H1 (cell line): Measurements from ENCODE around the gene SBNO1. TPM values are rescaled to one million over a fixed set of nuclear protein-coding genes. Genes with fewer than 3 reads are reported as not detected.

Experiments used
- CTCF ChIA-PET: fragments of 300-600 bp; sonication (Branson Sonifier 250); formaldehyde crosslinking; loops from one replicate; lab custom pipeline; 2021; ENCODE audit not compliant: partially characterized antibody; lab: Charles Lee
- POLR2A ChIA-PET: fragments of 300-600 bp; sonication (Branson Sonifier 250); formaldehyde crosslinking; loops from one replicate; lab custom pipeline; 2021; ENCODE audit warnings: inconsistent platforms; ENCODE audit not compliant: partially characterized antibody; lab: Charles Lee
- DNase-seq, 2 experiments: peaks; one replicate each; pipeline versions ENCODE4 v3.0.0 to v3.0.0-alpha.2; 2010 to 2022; ENCODE audit warnings: low spot score in 2 of 2, low read depth in 1 of 2, mixed read lengths in 1 of 2
- FAIRE-seq: peaks from 2 replicates; lab custom pipeline; 2011; peaks lifted over from hg19 to GRCh38; lab: Jason Lieb, UNC
- H2AFZ ChIP-seq: 2 replicates; pipeline ENCODE4 v1.8.1; 2012; ENCODE audit warnings: low read length, inconsistent platforms
- H2AK5ac ChIP-seq: 2 replicates; pipeline ENCODE4 v1.6.1; 2013; ENCODE audit warnings: low read depth, low read length
- H2BK120ac ChIP-seq: replicated peaks from 2 replicates; pipeline ENCODE3; 2013; ENCODE audit warnings: low read depth, low read length, inconsistent platforms
- H2BK12ac ChIP-seq: 2 replicates; pipeline ENCODE4 v1.6.1; 2013; ENCODE audit warnings: low read depth, low read length
- H2BK15ac ChIP-seq: 2 replicates; pipeline ENCODE4 v1.6.1; 2013; ENCODE audit warnings: low read length
- H2BK20ac ChIP-seq: 2 replicates; pipeline ENCODE4 v1.6.1; 2013; ENCODE audit warnings: low read length
- H2BK5ac ChIP-seq: 2 replicates; pipeline ENCODE4 v1.6.1; 2013; ENCODE audit warnings: low read depth, low read length
- H3K14ac ChIP-seq: 2 replicates; pipeline ENCODE4 v1.6.1; 2013; ENCODE audit warnings: inconsistent platforms; ENCODE audit not compliant: insufficient read length
- H3K18ac ChIP-seq: 2 replicates; pipeline ENCODE4 v1.6.1; 2013; ENCODE audit warnings: low read length; ENCODE audit errors: extremely low read depth
- H3K23ac ChIP-seq: 2 replicates; pipeline ENCODE4 v1.6.1; 2013; ENCODE audit warnings: inconsistent platforms; ENCODE audit not compliant: insufficient read length
- H3K23me2 ChIP-seq: 2 replicates; pipeline ENCODE4 v1.6.1; 2013; ENCODE audit warnings: low read depth, low read length
- H3K27ac ChIP-seq: 2 replicates; pipeline ENCODE4 v1.6.1; 2011; ENCODE audit warnings: low read depth, low read length, inconsistent platforms
- H3K27me3 ChIP-seq, 4 experiments: replicated peaks in 1 of 4; 1 replicate in 1 of 4; 2 replicates in 3 of 4; pipeline versions ENCODE4 v1.6.1 to v1.8.1; 2011 to 2013; ENCODE audit warnings: low read length in 3 of 4, mild to moderate bottlenecking in 3 of 4, inconsistent platforms in 2 of 4, mixed read lengths in 2 of 4, moderate library complexity in 1 of 4; ENCODE audit not compliant: control insufficient read depth in 3 of 4, insufficient read depth in 3 of 4; ENCODE audit errors: extremely low read depth in 1 of 4
- H3K36me3 ChIP-seq, 4 experiments: 2 replicates each; pipeline versions ENCODE4 v1.6.1 to v1.8.1; 2011 to 2013; ENCODE audit warnings: mild to moderate bottlenecking in 4 of 4, low read length in 3 of 4, moderate library complexity in 2 of 4, control low read depth in 1 of 4, inconsistent platforms in 1 of 4; ENCODE audit not compliant: insufficient read depth in 4 of 4, control insufficient read depth in 2 of 4
- H3K4ac ChIP-seq: replicated peaks from 2 replicates; pipeline ENCODE3; 2013; ENCODE audit warnings: low read length, low read depth, mixed read lengths, inconsistent platforms; ENCODE audit not compliant: insufficient read length
- H3K4me1 ChIP-seq, 4 experiments: replicated peaks in 1 of 4; 1 replicate in 1 of 4; 2 replicates in 3 of 4; pipeline versions ENCODE4 v1.6.1 to v1.8.1; 2011 to 2013; ENCODE audit warnings: low read length in 3 of 4, inconsistent platforms in 2 of 4, mixed read lengths in 1 of 4; ENCODE audit not compliant: insufficient read depth in 4 of 4, control insufficient read depth in 3 of 4
- H3K4me2 ChIP-seq, 2 experiments: 2 replicates each; pipeline versions ENCODE4 v1.6.1 to v1.8.1; 2011 to 2013; ENCODE audit warnings: low read depth in 2 of 2, low read length in 2 of 2, control low read depth in 1 of 2, inconsistent platforms in 1 of 2, mild to moderate bottlenecking in 1 of 2; ENCODE audit not compliant: insufficient read depth in 1 of 2
- H3K4me3 ChIP-seq, 4 experiments: fragments of 200-600, 300-600 bp in 1 of 4; sonication (generic), shearing (Covaris generic), sonication (Bioruptor Twin) in 1 of 4; 2 replicates each; pipeline versions ENCODE4 v1.5.1 to v1.8.1; 2011 to 2016; ENCODE audit warnings: low read length in 4 of 4, low read depth in 3 of 4, control low read depth in 2 of 4, inconsistent platforms in 2 of 4, mild to moderate bottlenecking in 2 of 4, mixed read lengths in 1 of 4, moderate library complexity in 1 of 4; ENCODE audit not compliant: insufficient read depth in 2 of 4; ENCODE audit errors: extremely low read depth in 1 of 4
- H3K56ac ChIP-seq: replicated peaks from 2 replicates; pipeline ENCODE3; 2013; ENCODE audit warnings: low read depth, mild to moderate bottlenecking, mixed read lengths, low read length, inconsistent platforms; ENCODE audit not compliant: insufficient read length
- H3K79me1 ChIP-seq: 2 replicates; pipeline ENCODE4 v1.6.1; 2013; ENCODE audit warnings: low read depth, low read length, control low read depth
- H3K79me2 ChIP-seq, 2 experiments: 2 replicates each; pipeline versions ENCODE4 v1.6.1 to v1.8.1; 2012 to 2013; ENCODE audit warnings: low read length in 2 of 2, mild to moderate bottlenecking in 2 of 2, inconsistent platforms in 1 of 2; ENCODE audit not compliant: insufficient read depth in 2 of 2, control insufficient read depth in 1 of 2
- H3K9ac ChIP-seq, 4 experiments: replicated peaks in 1 of 4; 1 replicate in 1 of 4; 2 replicates in 3 of 4; pipeline versions ENCODE4 v1.6.1 to v1.8.1; 2011 to 2013; ENCODE audit warnings: low read depth in 3 of 4, low read length in 3 of 4, control low read depth in 2 of 4, mild to moderate bottlenecking in 2 of 4, moderate library complexity in 2 of 4, inconsistent platforms in 1 of 4; ENCODE audit errors: extremely low read depth in 1 of 4
- H3K9me3 ChIP-seq, 2 experiments: 2 replicates each; pipeline versions ENCODE4 v1.6.1 to v1.8.1; 2012 to 2013; ENCODE audit warnings: mild to moderate bottlenecking in 2 of 2, moderate library complexity in 2 of 2, control low read depth in 1 of 2, inconsistent platforms in 1 of 2, low read depth in 1 of 2, low read length in 1 of 2, mixed read lengths in 1 of 2; ENCODE audit not compliant: insufficient read depth in 2 of 2
- H4K20me1 ChIP-seq, 2 experiments: replicated peaks in 1 of 2; 2 replicates each; pipeline versions ENCODE3 to v1.8.1; 2011 to 2013; ENCODE audit warnings: inconsistent platforms in 2 of 2, low read length in 2 of 2, mild to moderate bottlenecking in 1 of 2; ENCODE audit not compliant: insufficient read depth in 2 of 2, control insufficient read depth in 1 of 2
- H4K5ac ChIP-seq: 2 replicates; pipeline ENCODE4 v1.6.1; 2013; ENCODE audit warnings: low read length, low read depth, mixed read lengths, inconsistent platforms; ENCODE audit not compliant: insufficient read length
- H4K8ac ChIP-seq: 2 replicates; pipeline ENCODE4 v1.8.0; 2013; ENCODE audit warnings: mild to moderate bottlenecking, moderate library complexity, low read length, inconsistent platforms; ENCODE audit not compliant: insufficient read depth; ENCODE audit errors: extremely low read depth
- H4K91ac ChIP-seq: replicated peaks from 2 replicates; pipeline ENCODE3; 2013; ENCODE audit warnings: low read length, mixed read lengths, inconsistent platforms; ENCODE audit not compliant: insufficient read length
- ATF3 ChIP-seq: IDR thresholded peaks from 2 replicates; pipeline ENCODE4 v1.6.1; 2011; ENCODE audit warnings: low read depth, mild to moderate bottlenecking, low read length; ENCODE audit not compliant: insufficient read depth
- CHD2 ChIP-seq: IDR thresholded peaks from 2 replicates; pipeline ENCODE4 v1.6.1; 2012; ENCODE audit warnings: low read length, improper control_type of control experiment
- HDAC2 ChIP-seq, 2 experiments: fragments of 300-600 bp in 1 of 2; sonication (generic) in 1 of 2; IDR thresholded peaks; 2 replicates each; pipeline ENCODE4 v1.6.1; 2011 to 2012; ENCODE audit warnings: low read depth in 2 of 2, low read length in 2 of 2, mild to moderate bottlenecking in 2 of 2, moderate library complexity in 2 of 2, borderline replicate concordance in 1 of 2, inconsistent platforms in 1 of 2
- HDAC6 ChIP-seq: IDR thresholded peaks from one replicate; pipeline ENCODE4 v1.7.1; 2012; ENCODE audit warnings: low read depth, mild to moderate bottlenecking, inconsistent platforms, low read length, moderate library complexity
- RFX5 ChIP-seq: IDR thresholded peaks from 2 replicates; pipeline ENCODE4 v1.6.1; 2011; ENCODE audit warnings: low read depth, low read length, improper control_type of control experiment, borderline replicate concordance
- RNF2 ChIP-seq: fragments of 200-900, 300-1000 bp; sonication (generic); IDR thresholded peaks from 2 replicates; pipeline ENCODE4 v1.7.1; 2016; ENCODE audit warnings: borderline replicate concordance, low read depth, mild to moderate bottlenecking, antibody characterized with exemption, low read length; ENCODE audit not compliant: poor library complexity, severe bottlenecking; ENCODE audit errors: missing control alignments
- SIN3A ChIP-seq, 2 experiments: IDR thresholded peaks in 1 of 2; conservative IDR thresholded peaks in 1 of 2; 2 replicates each; pipeline ENCODE4 v1.6.1; 2011 to 2012; ENCODE audit warnings: low read length in 2 of 2, improper control_type of control experiment in 1 of 2, low read depth in 1 of 2, mild to moderate bottlenecking in 1 of 2
- SIX5 ChIP-seq: IDR thresholded peaks from 2 replicates; pipeline ENCODE4 v1.6.1; 2011; ENCODE audit warnings: mild to moderate bottlenecking, low read depth, low read length
- SUZ12 ChIP-seq: fragments of 200-600 bp; sonication (generic); IDR thresholded peaks from 2 replicates; pipeline ENCODE4 v1.6.1; 2012; ENCODE audit warnings: mild to moderate bottlenecking, inconsistent platforms, low read length, moderate library complexity, mixed read lengths
- WGBS, 2 experiments: shearing (Covaris generic) in 1 of 2; methylation state at CpG; one replicate each; pipeline versions ENCODE4 v1.1.6 to v1.1.7; 2013 to 2015; ENCODE audit warnings: low lambda C conversion rate in 2 of 2, mixed read lengths in 2 of 2, inconsistent platforms in 1 of 2, low coverage in 1 of 2, missing lambda C conversion rate in 1 of 2; ENCODE audit not compliant: insufficient replicate concordance in 2 of 2, insufficient coverage in 1 of 2, insufficient read length in 1 of 2; ENCODE audit errors: extremely low coverage in 1 of 2, missing lambda C conversion rate in 1 of 2; 5-methylcytosine and 5-hydroxymethylcytosine counted together
- polyA plus RNA-seq, 7 experiments: library from polyadenylated mRNA; depleted of rRNA in 3 of 7; stranded (reverse) in 5 of 7; unstranded in 2 of 7; fragments of >200 nt in 5 of 7; fragments of 200-250 nt in 2 of 7; gene quantifications; 1 replicate in 5 of 7; 2 replicates in 1 of 7; 4 replicates in 1 of 7; pipeline versions ENCODE4 v1.2.1 to v1.2.3, GENCODE V29; 2011 to 2013; ENCODE audit warnings: missing spikeins in 2 of 7, mixed read lengths in 2 of 7
- total RNA-seq: library from RNA; stranded (reverse); fragmentation: NEBNext Ultra II Directional; extraction: Animal tissue kit (Norgen Biotek cat#: 25700); gene quantifications from 2 replicates; pipeline ENCODE4 v1.2.1, GENCODE V29; 2021
- TF ChIP-seq, protein P1 (sequence below): IDR thresholded peaks from 2 replicates; pipeline ENCODE4 v1.6.1; 2011; ENCODE audit warnings: low read length, improper control_type of control experiment

Gene SBNO1
- total and polyA plus RNA-seq, 2 of the 8 experiments (the other 6 are each of a cell fraction or from before 2014, with no cell fraction given) = 6.7 to 57.7 TPM

- no peaks in the 10 kb centered on the region for H3K79me2 ChIP-seq
- H3K79me1 ChIP-seq = no peaks in the 10 kb centered on the region
- no peak overlapping the region for H2BK15ac ChIP-seq
- FAIRE-seq (no peak), DNase-seq (no peak)
- H3K4me3 ChIP-seq = no peak overlapping the region
- H4K5ac ChIP-seq = no peak overlapping the region
- CTCF ChIA-PET = no interaction called here
- H3K14ac ChIP-seq = no peak overlapping the region
- peaks cover 0 to 3% of the 10 kb centered on the region in 2 experiments for H4K20me1 ChIP-seq
- no peaks in the 10 kb centered on the region; a peak in 1 of 4 replicates for H3K9me3 ChIP-seq
- WGBS, 2 experiments = 97% methylated on average over 20 of the region's 20 CpGs; no CpG with 5 or more reads in 1 of the 2 experiments
- peaks cover 2 to 27% (median 7%) of the 10 kb centered on the region in 4 experiments; a peak in 7 of 8 replicates for H3K36me3 ChIP-seq
- H3K18ac ChIP-seq = no peak overlapping the region
- no peak overlapping the region for H3K56ac ChIP-seq
- no peak overlapping the region for H3K9ac ChIP-seq
- H2BK5ac ChIP-seq = no peak overlapping the region
- no peaks in the 10 kb centered on the region for H3K23me2 ChIP-seq
- no peak overlapping the region for H3K23ac ChIP-seq
- no peak overlapping the region for H2BK12ac ChIP-seq
- H4K91ac ChIP-seq = no peak overlapping the region
- no peak overlapping the region for H2BK20ac ChIP-seq
- no peak overlapping the region for H4K8ac ChIP-seq
- H3K27ac ChIP-seq = no peak overlapping the region
- H2AK5ac ChIP-seq = no peak overlapping the region
- H2BK120ac ChIP-seq = no peak overlapping the region
- no peaks in the 10 kb centered on the region for H3K27me3 ChIP-seq
- no peak overlapping the region for H3K4me2 ChIP-seq
- no peak overlapping the region for H2AFZ ChIP-seq
- POLR2A ChIA-PET = interaction anchor here (0.6 to 1.0 kb wide), 2 partner anchors 11 to 24 kb away, joined by 3 read pairs; no protein-coding TSS in a partner anchor
- H3K4me1 ChIP-seq = no peaks in the 10 kb centered on the region; a peak in 1 of 7 replicates
- no peak overlapping the region for H3K4ac ChIP-seq
- TF ChIP-seq, protein P1, sequence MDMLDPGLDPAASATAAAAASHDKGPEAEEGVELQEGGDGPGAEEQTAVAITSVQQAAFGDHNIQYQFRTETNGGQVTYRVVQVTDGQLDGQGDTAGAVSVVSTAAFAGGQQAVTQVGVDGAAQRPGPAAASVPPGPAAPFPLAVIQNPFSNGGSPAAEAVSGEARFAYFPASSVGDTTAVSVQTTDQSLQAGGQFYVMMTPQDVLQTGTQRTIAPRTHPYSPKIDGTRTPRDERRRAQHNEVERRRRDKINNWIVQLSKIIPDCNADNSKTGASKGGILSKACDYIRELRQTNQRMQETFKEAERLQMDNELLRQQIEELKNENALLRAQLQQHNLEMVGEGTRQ = no peak
- no peak for TF ChIP-seq CHD2
- TF ChIP-seq SUZ12 = no peak
- no peak for TF ChIP-seq HDAC2 (IDR thresholded peaks at IDR 0.05; ENCODE audit: borderline replicate concordance in 1 of 2, low read depth in 2 of 2, low read length in 2 of 2)
- TF ChIP-seq SIX5 = no peak
- no peak for TF ChIP-seq RNF2
- TF ChIP-seq RFX5 = no peak
- no peak for TF ChIP-seq ATF3
- no peak for TF ChIP-seq HDAC6
- no peak for TF ChIP-seq SIN3A (conservative IDR thresholded peaks at IDR 0.05 in 1 of 2, IDR thresholded peaks at IDR 0.05 in 1 of 2; ENCODE audit: low read depth in 1 of 2, low read length in 2 of 2)
Measured at GRCh38 chr12:123288751-123289346, 75.8 kb downstream of the SBNO1 start.
